Activated T-cell treated with anti-CD3 and anti-CD28 coated beads, Interleukin-2, amount 50 U/mL, for 48 hours (primary cell): ENCODE data around the gene CDK11A.

ENCODE experiments used
- DNase-seq, 2 experiments: peaks; one replicate each; pipeline ENCODE4 v3.0.0-alpha.2; 2020

CDK11A gene

DNA sequence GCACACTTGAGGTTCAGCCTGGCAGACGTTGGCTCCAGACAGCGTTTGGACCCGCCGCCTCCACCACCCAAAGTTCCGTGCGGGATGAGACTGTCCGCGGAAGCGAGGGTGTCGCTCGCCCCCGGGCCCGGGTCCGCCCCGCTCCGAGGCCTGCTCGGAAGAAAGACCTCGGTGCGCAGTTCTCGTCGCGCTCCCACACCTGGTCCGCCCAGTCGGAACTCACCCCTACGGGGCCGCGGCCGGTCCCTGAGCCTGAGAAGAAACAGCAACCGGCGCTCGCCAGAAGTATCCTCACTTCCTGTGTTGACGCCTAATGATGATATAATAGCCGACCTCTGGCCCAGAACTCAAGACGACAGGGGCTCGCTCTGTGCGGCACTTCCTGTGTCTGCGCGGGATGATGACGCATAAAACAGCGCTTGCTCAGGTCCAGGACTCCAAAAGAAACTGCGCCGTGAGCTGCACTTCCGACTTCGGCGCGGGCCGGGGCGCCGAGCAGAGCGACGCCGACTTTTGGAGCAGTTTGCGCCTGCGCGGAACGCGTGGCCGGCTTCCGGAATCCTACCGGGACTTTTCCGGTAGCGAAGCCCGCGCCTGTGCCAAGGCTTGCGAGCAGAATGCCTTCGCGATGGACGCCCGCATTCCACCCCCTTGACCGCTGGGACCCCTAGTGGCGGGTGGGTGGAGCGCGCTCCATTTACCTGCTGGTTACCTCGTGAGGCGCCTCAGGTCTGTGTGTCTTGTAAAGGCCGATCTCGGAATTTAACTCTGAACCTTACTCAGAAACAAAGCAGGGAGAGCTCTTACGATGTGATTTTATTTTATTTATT is at the start of gene CDK11A:
CDK11A (minus strand) TSS at position 323 of the 830 bp plus-strand sequence. CDS start 1,539 bp downstream, outside the sequence.
- DNase-seq, result peak; percentile 97 to 98

DNA sequence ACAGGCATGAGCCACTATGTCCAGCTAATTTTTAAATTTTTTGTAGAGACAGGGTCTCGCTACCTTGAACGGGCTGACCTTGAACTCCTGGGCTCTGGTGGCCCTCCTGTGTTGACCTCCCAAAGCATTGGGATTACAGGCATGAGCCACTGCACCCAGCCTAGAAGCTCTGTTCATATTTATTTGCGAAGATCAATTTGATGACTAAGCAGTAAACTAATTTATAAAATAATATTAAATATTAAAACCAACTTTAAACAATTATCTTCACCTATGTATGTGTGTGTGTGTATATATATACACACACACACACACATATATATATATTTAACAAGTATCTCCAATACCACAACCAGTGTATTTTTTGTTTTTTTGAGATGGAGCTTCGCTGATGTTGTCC is 49.7 kb upstream of the CDK11A start:
- no peak for DNase-seq

DNA sequence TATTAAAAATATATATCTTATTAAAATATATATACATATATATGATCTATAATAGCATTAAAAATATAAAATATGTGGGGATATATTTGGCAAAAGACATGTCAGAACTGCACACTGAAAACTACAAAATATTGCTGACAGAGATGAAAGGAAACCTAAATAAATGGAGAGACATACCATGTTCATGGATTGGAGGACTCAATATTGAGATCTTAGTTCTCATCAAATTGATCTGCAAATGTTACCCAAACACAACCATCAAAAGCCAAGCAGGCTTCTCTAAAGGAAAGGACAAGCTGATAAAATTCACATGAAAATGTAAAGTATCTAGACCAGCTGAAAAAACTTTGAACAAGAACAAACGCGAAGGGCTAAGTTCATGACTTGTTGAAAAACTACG is 46.9 kb upstream of the CDK11A start:
- no peak for DNase-seq

DNA sequence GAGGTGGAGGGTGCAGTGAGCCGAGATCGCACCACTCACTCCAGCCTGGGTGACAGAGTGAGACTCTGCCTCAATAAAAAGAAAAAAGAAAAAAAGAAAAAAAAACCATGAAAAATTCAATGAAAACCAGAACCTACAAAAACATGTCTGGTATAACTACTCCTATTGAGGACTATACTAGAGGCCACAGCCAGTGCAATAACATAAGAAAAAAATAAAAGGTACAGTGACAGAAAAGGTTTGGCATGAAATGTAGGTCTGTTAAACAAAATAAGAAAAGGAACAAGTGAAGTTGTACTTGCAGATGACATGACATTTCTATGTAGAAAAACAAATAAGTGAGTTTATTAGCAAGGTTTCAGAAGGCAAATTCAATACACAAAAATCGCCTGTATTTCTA is 45.9 kb upstream of the CDK11A start:
- DNase-seq, result no peak

DNA sequence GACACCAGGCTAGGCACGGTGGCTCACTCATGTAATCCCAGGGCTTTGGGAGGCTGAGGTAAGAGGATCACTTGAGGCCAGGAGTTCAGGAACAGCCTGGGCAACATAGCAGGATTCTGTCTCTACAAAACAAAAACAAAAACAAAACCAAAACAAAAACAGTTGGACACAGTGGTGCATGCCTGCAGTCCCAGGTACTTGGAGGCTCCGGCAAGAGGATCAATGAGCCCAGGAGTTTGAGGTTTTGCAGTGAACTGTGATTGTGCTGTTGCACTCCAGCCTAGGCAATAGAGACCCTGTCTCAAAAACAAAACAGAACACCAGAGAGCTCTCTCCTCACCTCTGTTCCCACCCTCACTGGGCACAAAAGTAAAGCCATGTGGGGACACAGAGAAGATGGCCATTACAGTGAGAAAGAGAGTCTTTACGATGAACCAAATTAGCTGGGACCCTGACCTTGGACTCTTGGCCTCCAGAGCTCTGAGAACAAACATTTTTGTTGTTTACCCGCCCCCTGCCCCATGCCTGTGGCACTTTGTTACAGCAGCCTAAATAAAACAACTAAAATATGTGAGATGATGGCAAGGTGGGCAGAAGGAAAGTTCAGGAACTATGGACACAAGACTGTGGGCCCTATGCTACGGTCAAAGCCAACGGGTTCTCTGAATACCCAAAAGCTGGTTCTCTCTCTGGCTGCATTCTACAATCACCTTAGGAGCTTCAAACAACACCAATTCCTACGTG is 44.3 kb upstream of the CDK11A start:
- no peak for DNase-seq

DNA sequence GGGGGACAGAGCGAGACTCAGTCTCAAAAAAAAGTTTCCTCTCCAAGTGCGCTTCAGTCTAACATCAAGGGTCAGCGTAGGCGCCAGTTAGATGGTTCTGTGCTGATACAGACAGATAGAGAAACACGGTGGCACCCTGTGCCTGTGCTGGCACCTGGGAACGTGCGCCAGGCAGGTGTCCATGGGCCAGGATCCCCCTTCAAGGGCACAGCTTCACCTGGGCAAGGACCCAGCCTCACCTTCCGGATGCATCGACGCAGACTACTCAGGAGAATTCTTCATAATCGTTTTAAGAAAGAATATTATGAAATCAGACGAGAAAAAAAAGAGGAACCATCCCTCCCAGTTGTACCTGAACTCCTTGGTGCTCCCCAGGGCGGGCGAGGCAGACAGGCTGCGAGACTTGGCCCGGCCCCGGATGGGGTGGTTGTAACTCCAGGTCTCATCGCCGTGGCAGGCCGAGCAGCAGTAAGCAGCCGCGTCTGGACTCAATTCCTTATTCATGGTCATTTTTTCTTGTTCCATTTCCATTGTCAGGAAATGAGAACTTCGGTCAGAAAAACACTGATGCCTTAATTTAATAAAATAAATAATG is 40.8 kb upstream of the CDK11A start:
- DNase-seq, result no peak

DNA sequence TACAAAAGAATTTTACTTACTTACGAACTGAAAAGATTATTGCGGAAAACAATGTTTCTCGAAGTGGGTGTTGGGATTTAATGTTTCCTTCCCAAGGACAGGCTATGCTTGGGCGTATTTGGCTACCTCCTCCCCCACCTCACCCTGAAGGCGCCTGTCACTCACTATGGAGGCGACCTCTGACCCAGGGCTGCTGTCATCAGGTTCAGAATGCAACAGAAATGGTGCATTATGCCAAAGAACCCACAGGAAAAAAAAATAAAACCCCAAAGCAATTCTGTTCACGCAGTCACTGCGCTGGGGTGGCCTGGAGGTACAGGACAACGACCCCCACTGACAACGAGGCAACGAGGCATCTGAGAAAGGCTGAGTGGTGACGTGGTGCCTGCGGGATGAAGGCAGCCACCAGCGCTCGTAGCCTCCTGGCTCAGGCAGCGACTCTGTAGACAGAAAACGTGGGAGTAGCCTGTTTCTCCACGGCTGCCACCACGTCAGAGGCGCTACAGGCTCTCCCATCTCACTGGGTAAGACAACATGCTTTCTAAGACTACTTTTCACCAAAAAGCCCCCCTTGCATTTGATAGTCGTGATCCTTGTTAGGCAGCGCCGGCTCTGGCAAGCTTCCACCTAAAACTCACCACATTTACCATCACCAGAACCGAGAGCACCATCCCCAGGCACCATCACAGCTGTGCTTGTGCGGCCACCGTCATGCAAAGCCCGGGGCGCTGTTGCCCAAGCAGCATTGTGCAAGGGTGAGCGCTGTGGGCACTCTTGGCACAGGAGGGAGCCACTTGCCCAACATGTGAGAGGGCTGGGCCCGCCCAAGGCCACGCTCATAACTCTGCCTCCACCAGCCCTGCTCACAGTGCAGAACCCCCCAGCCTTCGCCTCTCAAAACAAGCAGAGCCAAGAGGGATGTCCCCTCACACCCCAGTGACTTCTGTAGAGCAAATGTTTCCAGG is 39.8 kb upstream of the CDK11A start:
- DNase-seq, result no peak

DNA sequence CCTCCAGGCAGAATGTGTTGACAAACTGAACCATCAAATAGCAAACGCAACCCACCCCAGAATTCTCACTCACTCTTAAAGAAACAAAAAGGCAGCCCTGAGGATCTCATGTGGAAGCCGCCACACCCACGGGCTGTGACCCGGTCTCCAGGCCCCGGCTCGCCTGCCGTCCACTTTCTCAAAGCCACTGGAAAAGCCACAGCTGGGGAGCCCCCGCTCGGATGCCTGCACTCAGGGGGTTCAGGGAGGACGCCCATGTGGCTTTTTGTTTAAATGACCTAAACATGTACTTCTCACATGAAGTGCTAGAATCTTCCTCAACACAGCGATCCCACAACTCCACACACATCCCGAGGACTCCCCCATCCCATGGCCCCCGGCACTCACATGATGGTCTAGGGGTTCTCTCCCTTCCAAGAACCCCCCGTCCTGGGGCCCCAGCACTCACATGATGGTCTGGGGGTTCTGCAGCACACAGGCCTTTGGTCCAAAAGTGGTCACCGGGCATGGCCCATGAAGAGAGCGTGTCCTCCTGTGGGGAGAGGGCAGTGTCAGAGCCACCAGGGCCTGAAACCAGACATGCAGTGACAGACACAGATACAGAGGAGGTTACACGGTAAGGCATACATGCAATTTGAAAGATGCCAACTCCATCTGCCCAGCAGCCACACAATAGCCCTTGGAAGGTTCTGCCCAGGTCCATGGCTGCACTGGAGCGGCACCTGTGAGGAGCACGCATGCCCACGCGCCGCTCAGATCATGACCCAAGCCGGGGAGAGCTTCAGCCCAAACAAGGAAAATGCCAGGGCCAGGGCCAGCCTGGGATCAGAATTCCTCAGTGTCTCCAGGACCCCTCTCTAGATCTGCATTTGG is 37.6 kb upstream of the CDK11A start:
- DNase-seq, result no peak

DNA sequence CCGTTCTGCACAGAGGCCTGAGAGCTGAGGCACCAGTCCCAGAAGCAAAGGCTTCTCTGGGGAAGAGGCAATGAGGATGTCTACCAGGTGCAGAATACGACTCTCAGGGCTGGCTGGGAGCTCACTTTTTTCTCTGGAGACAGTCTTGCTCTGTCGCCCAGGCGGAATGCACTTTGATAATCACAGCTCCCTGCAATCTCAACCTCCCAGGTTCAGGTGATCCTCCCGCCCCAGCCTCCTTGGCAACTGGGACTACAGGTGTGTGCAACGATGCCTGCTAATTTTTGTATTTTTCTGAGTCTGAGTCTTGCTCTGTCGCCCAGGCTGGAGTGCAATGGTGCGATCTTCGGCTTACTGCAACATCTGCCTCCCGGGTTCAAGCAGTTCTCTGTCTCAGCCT is 36.6 kb upstream of the CDK11A start:
- no peak for DNase-seq

DNA sequence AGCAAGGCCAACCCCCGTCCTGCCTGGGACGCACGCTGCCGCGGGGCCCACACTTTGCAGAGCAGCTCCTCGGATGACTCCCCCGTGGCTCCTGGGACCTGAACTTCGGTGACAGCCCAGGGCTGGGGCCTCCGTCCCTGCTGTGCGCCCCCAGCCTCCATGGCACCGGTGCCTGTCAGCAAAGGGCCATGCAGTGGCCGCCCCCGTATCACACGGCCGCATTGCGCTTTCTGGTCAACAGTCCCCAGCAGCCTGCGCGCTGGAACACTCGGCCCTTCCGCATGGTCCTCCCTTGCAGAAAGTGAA is 36.1 kb upstream of the CDK11A start:
- no peak for DNase-seq

DNA sequence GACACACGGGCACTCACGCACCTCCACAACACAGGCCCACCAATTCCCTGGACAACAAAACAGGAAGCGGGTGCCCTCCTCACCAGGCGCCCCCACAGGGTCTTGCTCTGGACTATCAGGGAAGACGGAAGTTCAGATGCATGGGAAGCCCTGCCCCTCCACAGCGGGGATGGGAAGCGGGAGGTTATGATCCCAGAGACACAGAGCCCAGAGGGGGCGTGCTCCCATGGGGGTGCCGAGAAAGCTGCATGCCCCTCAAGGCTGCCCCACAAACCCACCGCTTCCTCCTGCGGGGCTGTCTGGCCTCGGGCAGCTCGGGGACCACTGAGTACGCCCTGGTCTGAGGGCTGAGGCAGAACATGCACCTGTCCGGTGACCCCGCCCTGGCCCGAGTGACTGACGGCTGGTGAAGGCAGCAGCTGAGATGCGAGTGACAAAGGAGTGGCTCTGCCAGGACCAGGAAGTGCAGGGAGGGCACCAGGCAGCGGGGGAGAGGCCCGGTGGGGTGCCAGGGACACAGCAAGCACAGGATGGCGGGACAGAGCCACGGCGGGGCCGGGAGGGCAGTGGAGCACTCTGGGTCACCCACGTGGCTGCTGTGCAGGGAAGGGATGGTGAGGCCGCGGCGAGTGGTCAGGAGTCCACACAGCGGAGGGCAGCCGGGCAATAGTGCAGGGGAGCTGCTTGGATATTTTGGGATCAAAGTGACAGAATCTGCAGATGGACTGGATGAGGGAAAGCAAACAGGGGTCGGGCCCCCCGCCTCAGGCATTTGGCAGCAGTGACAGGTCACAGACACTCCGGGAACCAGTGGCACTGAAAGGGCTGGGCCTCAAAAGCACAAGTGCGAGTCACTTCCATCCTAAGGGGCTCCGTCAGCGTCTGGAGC is 35.5 kb upstream of the CDK11A start:
- DNase-seq, result no peak

DNA sequence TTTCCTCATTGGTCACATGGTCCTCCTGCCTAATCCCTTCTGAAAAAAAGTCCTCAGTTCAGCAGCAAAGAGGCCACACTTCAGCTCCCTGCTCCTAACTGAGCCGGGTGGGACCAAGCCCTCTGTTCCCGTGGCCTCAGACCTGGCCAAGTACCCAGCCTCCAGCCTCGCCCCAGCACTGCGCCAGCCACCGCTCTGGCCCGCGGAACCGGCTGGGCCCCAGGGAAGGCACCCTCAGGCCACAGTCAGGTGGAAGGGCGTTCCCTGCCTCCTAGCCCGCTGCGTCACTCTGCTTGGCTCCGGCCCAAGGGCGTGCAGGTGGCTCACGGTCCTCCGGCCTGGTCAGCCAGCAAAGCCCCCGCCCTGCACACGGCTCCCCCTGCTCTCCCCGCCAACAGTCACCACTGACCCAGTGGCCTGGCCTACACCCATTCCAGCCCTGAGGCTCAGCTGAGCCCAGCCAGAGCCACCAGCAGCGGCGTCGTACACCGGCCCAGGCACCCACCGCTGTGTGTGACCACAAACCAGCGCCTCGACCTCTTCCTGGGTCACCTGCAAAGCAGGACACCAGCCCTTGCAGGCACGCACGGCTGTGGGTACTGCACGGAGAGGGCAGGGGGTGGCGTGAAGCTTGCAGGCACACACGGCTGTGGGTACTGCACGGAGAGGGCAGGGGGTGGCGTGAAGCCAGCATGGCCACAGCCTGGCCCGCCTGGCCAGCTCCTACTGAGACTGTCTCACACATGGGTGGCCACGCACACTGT is 34.7 kb upstream of the CDK11A start:
- no peak for DNase-seq

DNA sequence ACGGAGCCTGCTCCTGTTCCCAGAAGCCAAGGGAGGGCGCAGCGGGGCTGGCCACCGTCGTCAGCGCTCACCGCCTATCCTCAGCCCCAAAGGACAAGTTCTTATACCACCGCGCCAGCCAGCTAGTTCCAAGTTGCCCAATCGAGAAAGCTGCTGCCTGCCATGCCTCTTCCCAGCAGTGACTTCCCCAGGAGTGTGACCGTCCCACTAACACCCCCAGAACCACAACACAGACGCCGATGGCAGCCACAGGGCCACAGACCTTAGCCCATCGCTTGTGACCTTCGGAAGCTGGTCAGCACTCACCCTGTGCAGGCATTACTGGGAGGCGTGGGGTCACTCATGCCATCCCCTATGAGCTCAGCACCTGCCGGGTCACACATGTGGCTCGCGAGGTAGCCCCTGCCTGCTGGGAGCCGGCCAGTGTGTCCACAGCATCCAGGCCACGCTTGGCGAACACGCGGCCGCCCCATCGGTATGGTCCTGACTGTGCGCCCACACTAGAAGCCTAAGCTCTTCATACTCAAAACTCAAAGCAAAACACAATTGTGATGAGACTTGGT is 34.0 kb upstream of the CDK11A start:
- no peak for DNase-seq

DNA sequence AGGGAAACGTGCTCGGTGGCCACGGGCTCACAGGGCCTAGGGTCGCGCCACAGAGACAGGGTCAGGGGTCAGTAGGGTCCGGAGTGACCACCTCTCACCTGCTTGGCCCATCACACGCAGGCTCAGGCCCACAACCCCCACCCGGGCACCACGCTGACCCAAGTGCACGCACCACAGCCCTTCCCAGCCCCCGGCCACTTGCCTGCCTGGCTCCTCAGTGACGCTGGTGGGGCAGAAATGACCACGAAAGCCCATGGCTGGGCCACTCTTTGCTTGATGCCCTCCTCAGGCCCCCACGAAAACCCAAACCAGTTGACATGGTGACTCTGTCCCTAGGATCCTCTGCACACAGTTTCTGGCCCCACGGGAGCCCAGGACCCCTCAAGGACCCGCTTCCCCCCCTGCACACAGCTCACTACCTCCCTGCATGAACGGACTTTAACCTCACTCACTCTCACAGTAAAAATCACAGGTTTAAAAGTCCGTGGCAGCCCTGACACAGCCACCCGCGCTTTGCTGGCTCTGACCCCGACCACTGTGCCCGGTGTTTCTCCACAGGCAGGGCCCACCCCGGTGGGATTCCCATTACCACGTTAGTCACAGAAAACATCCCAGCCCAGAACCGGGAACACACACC is 33.4 kb upstream of the CDK11A start:
- DNase-seq, result no peak

DNA sequence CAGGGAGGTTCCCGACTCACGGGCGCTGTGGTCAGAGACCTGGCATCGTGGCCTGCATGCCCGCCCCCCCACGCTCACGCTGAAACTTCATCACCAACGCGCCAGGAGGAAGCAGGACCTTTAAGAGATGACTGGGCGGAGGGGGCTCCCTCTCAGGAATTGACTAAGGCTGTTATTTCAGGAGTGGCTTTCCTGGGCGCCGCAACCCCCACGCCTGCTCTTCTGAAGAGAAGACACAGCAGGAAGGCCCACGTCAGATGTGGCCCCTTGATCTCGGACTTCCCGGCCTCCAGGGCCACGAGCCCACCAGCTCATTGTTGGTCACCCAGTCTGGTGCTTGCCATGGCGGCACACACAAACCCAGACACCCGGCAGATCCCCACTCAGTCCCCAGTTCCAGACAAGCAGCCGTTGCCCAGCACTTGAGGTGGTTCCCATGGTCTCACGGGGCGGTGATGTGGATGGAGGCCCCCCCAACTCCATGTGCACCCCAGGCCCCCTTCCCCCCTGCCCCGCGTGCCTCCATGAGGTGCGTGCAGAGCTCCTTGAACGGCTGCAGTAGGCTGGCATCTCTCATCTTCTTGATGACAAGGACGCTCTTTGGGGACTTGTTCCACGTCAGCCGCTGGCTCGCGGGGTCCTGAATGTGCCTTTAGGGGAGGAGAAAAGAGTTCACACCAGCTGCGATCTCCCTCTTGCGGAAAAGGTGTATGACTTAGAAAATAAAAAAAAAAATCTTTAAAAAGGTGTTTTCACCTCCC is 32.7 kb upstream of the CDK11A start:
- DNase-seq, result no peak

DNA sequence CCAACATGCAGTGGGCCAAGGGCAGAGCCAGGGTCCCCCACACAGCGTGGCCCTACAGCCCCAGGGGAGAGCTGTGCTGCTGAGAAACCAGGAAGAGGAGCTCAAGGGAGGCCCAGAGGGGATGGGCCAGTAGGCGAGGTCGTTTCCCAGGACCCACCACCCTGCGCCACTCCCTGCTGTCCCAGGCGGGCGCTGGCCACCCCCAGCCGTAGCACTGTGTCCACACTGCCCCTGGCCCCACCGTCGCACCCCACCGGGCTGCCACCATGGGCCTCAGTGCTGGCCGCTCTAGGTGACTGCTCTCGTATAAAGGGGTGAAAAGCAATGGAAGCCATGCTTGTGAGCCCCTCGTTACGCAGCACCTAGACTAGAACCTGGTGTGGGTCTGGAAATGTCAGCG is 31.7 kb upstream of the CDK11A start:
- no peak for DNase-seq

DNA sequence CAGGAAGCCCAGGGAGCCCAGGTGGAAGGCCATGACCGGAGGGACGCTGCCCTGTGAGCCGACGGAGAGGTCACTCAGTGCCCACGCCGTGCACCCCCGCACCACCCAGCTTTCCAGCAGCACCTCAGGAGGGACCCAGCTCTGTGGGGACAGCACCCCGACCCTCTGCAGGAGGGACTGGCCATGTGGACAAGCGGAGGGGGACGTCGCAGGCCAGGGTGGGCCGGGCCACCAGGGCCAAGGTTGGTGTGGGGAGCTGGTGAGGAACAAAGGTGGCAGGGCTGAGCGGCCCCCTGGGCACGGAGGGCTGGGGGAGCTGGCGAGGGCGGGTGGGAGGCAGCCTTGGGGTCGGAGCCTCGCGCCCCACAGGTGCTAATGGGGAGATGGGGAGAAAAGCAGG is 31.3 kb upstream of the CDK11A start:
- DNase-seq, result no peak

DNA sequence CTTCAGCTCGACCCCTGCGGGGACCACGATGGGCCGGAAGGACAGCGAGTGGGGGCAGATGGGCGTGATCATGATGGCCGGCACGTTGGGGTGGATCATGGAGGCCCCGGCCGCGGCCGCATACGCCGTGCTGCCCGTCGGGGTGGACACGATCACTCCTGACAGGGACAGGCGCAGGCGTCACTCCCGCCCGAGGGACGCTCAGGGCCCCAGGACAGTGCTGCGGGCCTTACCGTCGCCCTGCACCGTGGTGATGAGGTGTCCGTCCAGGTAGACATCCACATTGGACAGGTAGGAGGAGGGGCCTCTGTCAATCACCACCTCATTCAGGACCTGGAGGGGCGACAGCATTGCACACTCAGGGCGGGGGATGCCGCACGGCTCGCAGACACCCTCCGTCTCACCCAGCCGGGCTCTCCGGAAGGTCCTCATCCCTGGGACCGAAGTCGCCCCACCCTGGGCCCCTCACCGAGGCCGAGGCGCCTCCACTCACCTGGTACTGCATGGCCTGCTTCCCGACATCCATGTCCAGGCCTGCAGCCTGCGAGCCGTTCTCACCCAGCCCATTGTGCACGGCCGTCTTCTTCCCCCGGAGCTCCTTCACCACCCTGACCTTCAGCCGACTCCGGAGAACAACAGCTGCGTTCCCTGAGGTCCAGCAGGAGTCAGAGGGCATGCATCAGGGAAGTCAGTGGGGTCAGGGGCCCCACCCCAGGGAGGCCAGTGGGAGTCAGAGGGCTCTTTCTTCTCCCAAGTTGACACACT is 30.1 kb upstream of the CDK11A start:
- no peak for DNase-seq
